SU-DHL-6 (cell line): ENCODE results near the gene PLPP6.
A peak's percentile ranks its signal among the peaks of the same experiment; 100 is the strongest.

Experiments
- H2AFZ ChIP-seq: fragments of 200-600 bp; sonication (generic); 2 replicates; pipeline ENCODE4 v1.6.1; 2014; ENCODE audit warnings: low read depth, mild to moderate bottlenecking, moderate library complexity, mixed read lengths, antibody characterized with exemption, low read length; ENCODE audit not compliant: severe bottlenecking
- H3F3A ChIP-seq: fragments of 200-600 bp; shearing (Covaris generic); 2 replicates; pipeline ENCODE4 v1.6.0; 2016; ENCODE audit warnings: antibody characterized with exemption, mild to moderate bottlenecking; ENCODE audit not compliant: insufficient read depth
- H3K27ac ChIP-seq: fragments of 200-600 bp; sonication (generic); 2 replicates; pipeline ENCODE4 v1.5.1; 2016; ENCODE audit warnings: low read depth, mild to moderate bottlenecking, low read length, moderate library complexity, mixed read lengths
- H3K27me3 ChIP-seq: fragments of 200-600 bp; sonication (generic), shearing (Covaris generic); 2 replicates; pipeline ENCODE4 v1.6.0; 2014; ENCODE audit warnings: mild to moderate bottlenecking, low read length
- H3K36me3 ChIP-seq: fragments of 200-600 bp; sonication (generic); 2 replicates; pipeline ENCODE4 v1.6.1; 2014; ENCODE audit warnings: mild to moderate bottlenecking, low read length, mixed read lengths
- H3K4me2 ChIP-seq: fragments of 300-600, 200-600 bp; shearing (Covaris generic), sonication (generic); 2 replicates; pipeline ENCODE4 v1.6.0; 2014; ENCODE audit warnings: low read length, low read depth, mild to moderate bottlenecking; ENCODE audit not compliant: poor library complexity, severe bottlenecking
- H3K4me3 ChIP-seq: fragments of 200-600 bp; sonication (generic); 2 replicates; pipeline ENCODE4 v1.5.1; 2014; ENCODE audit warnings: antibody characterized with exemption, low read length, mild to moderate bottlenecking, mixed read lengths; ENCODE audit not compliant: insufficient read depth, poor library complexity, severe bottlenecking
- H3K79me2 ChIP-seq: fragments of 200-600 bp; sonication (generic); 2 replicates; pipeline ENCODE4 v1.6.1; 2014; ENCODE audit warnings: mild to moderate bottlenecking, low read length, moderate library complexity; ENCODE audit not compliant: insufficient read depth
- H3K9ac ChIP-seq: fragments of 200-600 bp; sonication (generic); 2 replicates; pipeline ENCODE4 v1.7.0; 2014; ENCODE audit warnings: mild to moderate bottlenecking, low read length
- H3K9me2 ChIP-seq: fragments of 200-600 bp; sonication (generic); replicated peaks from 2 replicates; pipeline ENCODE4 v1.6.1; 2014; ENCODE audit warnings: low read length; ENCODE audit not compliant: insufficient read depth
- H3K9me3 ChIP-seq: fragments of 200-600 bp; sonication (generic); 2 replicates; pipeline ENCODE4 v1.6.1; 2014; ENCODE audit warnings: low read length, mixed read lengths; ENCODE audit not compliant: insufficient read depth
- H4K20me1 ChIP-seq: fragments of 200-600 bp; sonication (generic); 2 replicates; pipeline ENCODE4 v1.6.1; 2014; ENCODE audit warnings: low read depth, mild to moderate bottlenecking, antibody characterized with exemption, low read length, moderate library complexity, mixed read lengths
- EZH2phosphoT487 ChIP-seq: fragments of 200-600 bp; sonication (generic), shearing (Covaris generic); conservative IDR thresholded peaks from 2 replicates; pipeline ENCODE4 v1.6.1; 2018; ENCODE audit warnings: mild to moderate bottlenecking, antibody characterized with exemption, low read length, moderate library complexity, mixed read lengths
- TF ChIP-seq, protein P1 (sequence below): fragments of 200-600 bp; sonication (generic); IDR thresholded peaks from one replicate; pipeline ENCODE4 v1.5.1; 2017; ENCODE audit warnings: antibody characterized with exemption, mild to moderate bottlenecking, low read length, moderate library complexity; ENCODE audit not compliant: insufficient read depth, poor library complexity, severe bottlenecking

Gene PLPP6

DNA sequence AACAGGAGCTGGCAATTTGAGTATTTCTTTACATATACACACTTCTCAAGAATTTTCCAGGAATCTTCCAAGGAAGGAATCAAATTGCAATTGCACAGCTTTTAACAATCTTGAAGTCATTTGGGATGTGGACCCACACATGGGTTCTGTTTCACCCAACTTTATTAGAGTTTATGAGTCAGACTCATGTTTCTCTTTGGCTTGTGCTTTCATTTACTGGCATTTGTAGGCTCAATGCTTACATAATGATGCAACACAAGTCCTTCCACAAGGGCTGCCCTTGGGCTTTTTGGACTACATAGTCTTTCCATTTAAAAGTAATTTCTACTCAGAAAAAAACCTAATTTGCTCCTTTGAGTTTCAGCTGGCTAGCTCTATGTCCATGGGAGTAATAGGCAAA, 12.7 kb downstream of the PLPP6 start:
- no peaks in the 10 kb centered on the region for H3K36me3 ChIP-seq
- H4K20me1 ChIP-seq, result no peaks in the 10 kb centered on the region
- TF ChIP-seq, protein P1, sequence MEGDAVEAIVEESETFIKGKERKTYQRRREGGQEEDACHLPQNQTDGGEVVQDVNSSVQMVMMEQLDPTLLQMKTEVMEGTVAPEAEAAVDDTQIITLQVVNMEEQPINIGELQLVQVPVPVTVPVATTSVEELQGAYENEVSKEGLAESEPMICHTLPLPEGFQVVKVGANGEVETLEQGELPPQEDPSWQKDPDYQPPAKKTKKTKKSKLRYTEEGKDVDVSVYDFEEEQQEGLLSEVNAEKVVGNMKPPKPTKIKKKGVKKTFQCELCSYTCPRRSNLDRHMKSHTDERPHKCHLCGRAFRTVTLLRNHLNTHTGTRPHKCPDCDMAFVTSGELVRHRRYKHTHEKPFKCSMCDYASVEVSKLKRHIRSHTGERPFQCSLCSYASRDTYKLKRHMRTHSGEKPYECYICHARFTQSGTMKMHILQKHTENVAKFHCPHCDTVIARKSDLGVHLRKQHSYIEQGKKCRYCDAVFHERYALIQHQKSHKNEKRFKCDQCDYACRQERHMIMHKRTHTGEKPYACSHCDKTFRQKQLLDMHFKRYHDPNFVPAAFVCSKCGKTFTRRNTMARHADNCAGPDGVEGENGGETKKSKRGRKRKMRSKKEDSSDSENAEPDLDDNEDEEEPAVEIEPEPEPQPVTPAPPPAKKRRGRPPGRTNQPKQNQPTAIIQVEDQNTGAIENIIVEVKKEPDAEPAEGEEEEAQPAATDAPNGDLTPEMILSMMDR, result no peak
- TF ChIP-seq EZH2phosphoT487, result no peak
- no peak overlapping the region for H3K4me2 ChIP-seq
- H3K27ac ChIP-seq, result no peak overlapping the region
- no peak overlapping the region for H3K9ac ChIP-seq
- H3K9me2 ChIP-seq, result no peaks in the 10 kb centered on the region
- H3K27me3 ChIP-seq, result no peaks in the 10 kb centered on the region
- no peaks in the 10 kb centered on the region for H3K9me3 ChIP-seq
- no peak overlapping the region for H3K4me3 ChIP-seq
- H2AFZ ChIP-seq, result no peak overlapping the region
- H3K79me2 ChIP-seq, result peaks cover 3% of the 10 kb centered on the region
- H3F3A ChIP-seq, result no peaks in the 10 kb centered on the region

DNA sequence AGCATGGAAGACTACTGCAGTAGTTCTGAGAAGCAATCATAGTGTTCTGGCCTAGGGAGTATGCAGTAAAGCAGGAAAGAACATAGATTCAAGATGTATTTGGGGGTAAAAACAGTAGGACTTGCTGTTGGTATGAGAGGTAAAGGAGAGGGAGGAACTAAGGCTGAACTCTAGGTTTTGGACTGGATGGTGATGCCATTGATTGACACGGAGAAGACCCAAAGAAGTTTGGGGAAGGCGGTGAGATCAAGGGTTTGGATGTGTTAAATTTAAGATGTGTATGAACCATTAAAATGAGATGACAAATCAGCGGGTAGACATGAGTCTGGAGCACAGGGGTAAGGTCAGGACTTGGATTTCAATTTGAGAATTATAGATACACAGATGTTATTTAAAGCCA, 15.3 kb downstream of the PLPP6 start:
- Histone ChIP-seq H3F3A (no peaks in the 10 kb centered on the region), H3K36me3 (no peaks in the 10 kb centered on the region), H3K4me3 (no peak overlapping the region), H2AFZ (no peak overlapping the region), H3K27me3 (no peaks in the 10 kb centered on the region), H3K9me3 (no peaks in the 10 kb centered on the region), H3K27ac (no peak overlapping the region), H3K9ac (no peak overlapping the region), H3K9me2 (no peaks in the 10 kb centered on the region), H3K4me2 (no peak overlapping the region), H4K20me1 (no peaks in the 10 kb centered on the region), H3K79me2 (peaks cover 26% of the 10 kb centered on the region)
- TF ChIP-seq, protein P1, result no peak
- TF ChIP-seq EZH2phosphoT487, result no peak

DNA sequence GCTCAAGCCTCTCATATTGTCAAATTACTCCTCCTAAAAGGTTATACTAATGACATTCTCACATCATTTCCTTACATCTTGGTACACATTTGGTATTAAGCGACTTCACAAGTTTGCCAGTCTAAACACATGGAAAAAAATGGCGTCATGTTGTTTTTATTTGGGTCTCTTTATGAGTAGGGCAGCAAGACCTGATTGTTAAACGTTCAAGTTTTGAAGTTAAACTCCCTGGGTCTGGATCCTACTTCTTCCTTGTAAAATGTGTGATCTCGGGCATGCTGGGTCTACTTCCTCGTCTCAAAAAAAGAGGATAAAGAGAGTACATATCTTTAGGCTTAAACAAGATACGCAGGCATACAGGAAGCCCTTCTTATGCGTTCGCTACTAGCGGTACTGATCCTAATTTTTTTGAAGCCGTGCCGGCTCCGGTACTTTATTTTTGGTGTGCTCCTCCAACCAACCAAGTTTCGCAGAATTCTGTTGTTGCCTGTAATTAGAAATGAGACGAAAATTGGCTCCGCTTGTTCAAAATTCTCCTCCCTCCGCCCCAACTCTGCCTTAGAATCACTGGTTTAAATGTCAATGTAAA, 16.7 kb downstream of the PLPP6 start:
- no peaks in the 10 kb centered on the region for H3K9me2 ChIP-seq
- TF ChIP-seq EZH2phosphoT487, result no peak
- TF ChIP-seq, protein P1, result no peak
- no peaks in the 10 kb centered on the region for H3F3A ChIP-seq

More for the DNA sequence above, 16.7 kb downstream of the PLPP6 start:
- no peaks in the 10 kb centered on the region for H3K9me3 ChIP-seq
- H3K27me3 ChIP-seq, result no peaks in the 10 kb centered on the region
- peaks cover 36% of the 10 kb centered on the region for H3K79me2 ChIP-seq
- H4K20me1 ChIP-seq, result no peaks in the 10 kb centered on the region
- H3K9ac ChIP-seq, result peak overlapping the region; percentile 77
- peak overlapping the region; percentile 76 for H3K4me3 ChIP-seq
- peak overlapping the region; percentile 91 for H2AFZ ChIP-seq
- H3K36me3 ChIP-seq, result no peaks in the 10 kb centered on the region
- peak overlapping the region; percentile 61 for H3K4me2 ChIP-seq
- H3K27ac ChIP-seq, result peak overlapping the region; percentile 76
